HUES6 (cell line): ENCODE results near the gene GCC1.

Source experiments
- H3K27ac ChIP-seq: 2 replicates; pipeline ENCODE4 v1.7.0; 2013; ENCODE audit warnings: low read depth, mild to moderate bottlenecking, low read length, inconsistent platforms
- H3K27me3 ChIP-seq: 2 replicates; pipeline ENCODE4 v1.6.1; 2013; ENCODE audit warnings: low read length; ENCODE audit not compliant: control insufficient read depth, insufficient read depth
- H3K36me3 ChIP-seq: 2 replicates; pipeline ENCODE4 v1.6.1; 2013; ENCODE audit warnings: low read length; ENCODE audit not compliant: control insufficient read depth, insufficient read depth
- H3K4me1 ChIP-seq: 2 replicates; pipeline ENCODE4 v1.6.1; 2013; ENCODE audit warnings: low read length; ENCODE audit not compliant: control insufficient read depth, insufficient read depth
- H3K4me3 ChIP-seq: 2 replicates; pipeline ENCODE4 v1.5.1; 2013; ENCODE audit warnings: low read depth, low read length
- H3K9ac ChIP-seq: one replicate; pipeline ENCODE4 v1.6.1; 2013; ENCODE audit warnings: mild to moderate bottlenecking, low read length
- H3K9me3 ChIP-seq: 2 replicates; pipeline ENCODE4 v1.6.1; 2013; ENCODE audit warnings: low read depth, low read length; ENCODE audit not compliant: control insufficient read depth, insufficient read depth

The GCC1 gene

GRCh38 chr7:127585044-127585953 is at the start of gene GCC1:
TSS of gene GCC1 (minus strand) at chr7:127585596. CDS start at chr7:127585182, 414 bp downstream.
- Histone ChIP-seq H3K27ac (0 out of 2 replicates have a peak within 1 kb of the TSS, but pooled peaks have one; percentile 42), H3K9me3 (no peaks in the 10 kb centered on the region), H3K4me1 (peaks cover 13% of the 10 kb centered on the region), H3K27me3 (peaks cover 22% of the 10 kb centered on the region), H3K9ac (peak within 1 kb of the TSS; percentile 80), H3K4me3 (peak within 1 kb of the TSS; percentile 88), H3K36me3 (peaks cover 26% of the 10 kb centered on the region)

DNA sequence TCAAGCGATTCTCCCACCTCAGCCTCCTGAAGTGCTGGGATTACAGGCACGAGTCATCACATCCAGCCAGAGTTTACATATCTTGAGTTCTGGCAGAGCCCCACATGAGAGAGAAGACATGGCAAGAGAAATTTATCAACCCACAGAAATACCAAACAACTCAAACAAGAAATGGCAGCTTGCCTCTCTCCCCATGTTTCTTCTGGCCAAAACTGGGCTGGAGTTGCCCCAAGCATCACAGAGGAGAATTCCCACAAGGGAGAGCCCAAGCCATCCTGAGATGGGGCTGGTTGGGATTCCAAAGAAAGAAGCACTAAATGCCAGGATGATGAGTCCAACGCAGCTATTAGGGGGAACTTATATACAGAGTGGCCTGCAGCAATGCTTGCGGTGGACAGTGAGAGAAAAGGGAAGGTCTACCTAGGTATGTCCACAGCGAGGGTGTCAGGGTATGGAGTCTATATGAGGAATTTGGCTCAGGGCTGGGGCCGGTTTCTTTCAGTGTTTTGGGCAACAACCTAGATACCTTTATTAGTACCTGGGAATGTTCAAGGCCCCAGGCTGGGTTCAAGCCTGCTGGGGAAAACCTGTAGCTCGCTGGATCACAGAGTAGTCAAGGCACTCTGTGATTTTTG is 47.0 kb upstream of the GCC1 start:
- Histone ChIP-seq H3K36me3 (no peaks in the 10 kb centered on the region), H3K4me1 (peaks cover 5% of the 10 kb centered on the region; the same call in 1 of the 2 replicates), H3K9ac (no peak overlapping the region), H3K27ac (no peak overlapping the region), H3K4me3 (no peak overlapping the region), H3K27me3 (no peaks in the 10 kb centered on the region; the same call in 1 of the 2 replicates), H3K9me3 (no peaks in the 10 kb centered on the region)

GRCh38 chr7:127629268-127629854 is 44.0 kb upstream of the GCC1 start:
- no peaks in the 10 kb centered on the region; the same call in 1 of the 2 replicates for H3K27me3 ChIP-seq
- H3K9ac ChIP-seq, result no peak overlapping the region
- no peak overlapping the region for H3K27ac ChIP-seq
- no peaks in the 10 kb centered on the region for H3K36me3 ChIP-seq
- H3K9me3 ChIP-seq, result no peaks in the 10 kb centered on the region
- no peak overlapping the region for H3K4me3 ChIP-seq
- 0 out of 2 replicates have a peak, but pooled peaks cover 5% of the 10 kb centered on the region for H3K4me1 ChIP-seq

DNA sequence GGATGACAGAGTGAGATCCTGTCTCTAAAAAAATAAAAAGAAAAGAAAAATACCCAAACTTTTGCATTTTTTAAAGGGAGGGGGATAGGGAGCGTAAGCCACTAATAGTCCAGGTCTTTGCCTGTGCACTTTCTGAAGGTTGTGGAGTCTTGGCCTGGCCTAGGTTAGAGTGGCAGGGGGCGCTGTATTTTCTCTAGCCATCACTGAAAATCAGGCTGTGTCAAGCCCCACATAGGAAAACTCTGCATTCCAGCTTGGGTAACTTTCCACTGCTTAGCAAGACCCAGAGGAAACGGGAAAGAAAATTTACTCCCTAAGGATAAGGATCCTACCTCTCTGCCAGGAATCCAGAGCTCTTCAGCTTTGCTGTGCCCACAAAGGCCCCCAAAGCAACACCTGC is 43.0 kb upstream of the GCC1 start:
- no peaks in the 10 kb centered on the region for H3K9me3 ChIP-seq
- H3K27me3 ChIP-seq, result no peaks in the 10 kb centered on the region
- H3K9ac ChIP-seq, result no peak overlapping the region
- H3K4me1 ChIP-seq, result 0 out of 2 replicates have a peak, but pooled peaks cover 5% of the 10 kb centered on the region
- no peak overlapping the region for H3K4me3 ChIP-seq
- no peaks in the 10 kb centered on the region for H3K36me3 ChIP-seq
- no peak overlapping the region for H3K27ac ChIP-seq

GRCh38 chr7:127625331-127625730 is 39.9 kb upstream of the GCC1 start:
- no peaks in the 10 kb centered on the region for H3K36me3 ChIP-seq
- no peak overlapping the region for H3K4me3 ChIP-seq
- 0 out of 2 replicates have a peak, but pooled peaks cover 5% of the 10 kb centered on the region for H3K4me1 ChIP-seq
- H3K27ac ChIP-seq, result no peak overlapping the region
- no peak overlapping the region for H3K9ac ChIP-seq
- H3K27me3 ChIP-seq, result peaks cover 8% of the 10 kb centered on the region
- H3K9me3 ChIP-seq, result no peaks in the 10 kb centered on the region

GRCh38 chr7:127620406-127621233 is 35.2 kb upstream of the GCC1 start:
- no peaks in the 10 kb centered on the region for H3K36me3 ChIP-seq
- peak overlapping the region; percentile 3 for H3K9ac ChIP-seq
- H3K9me3 ChIP-seq, result no peaks in the 10 kb centered on the region
- H3K27ac ChIP-seq, result no peak overlapping the region
- H3K4me1 ChIP-seq, result peaks cover under 1% of the 10 kb centered on the region; the same call in 1 of the 2 replicates
- peak overlapping the region; percentile 62 for H3K4me3 ChIP-seq
- H3K27me3 ChIP-seq, result peaks cover 55% of the 10 kb centered on the region

- peaks cover 4% of the 10 kb centered on the region; the same call in 1 of the 2 replicates for H3K4me1 ChIP-seq
- peak overlapping the region; percentile 62 for H3K4me3 ChIP-seq
- no peaks in the 10 kb centered on the region for H3K9me3 ChIP-seq
- no peaks in the 10 kb centered on the region for H3K36me3 ChIP-seq
- H3K27ac ChIP-seq, result no peak overlapping the region
- H3K9ac ChIP-seq, result no peak overlapping the region
- H3K27me3 ChIP-seq, result peaks cover 63% of the 10 kb centered on the region
Observed at GRCh38 chr7:127619681-127620405, 34.4 kb upstream of the GCC1 start.

DNA sequence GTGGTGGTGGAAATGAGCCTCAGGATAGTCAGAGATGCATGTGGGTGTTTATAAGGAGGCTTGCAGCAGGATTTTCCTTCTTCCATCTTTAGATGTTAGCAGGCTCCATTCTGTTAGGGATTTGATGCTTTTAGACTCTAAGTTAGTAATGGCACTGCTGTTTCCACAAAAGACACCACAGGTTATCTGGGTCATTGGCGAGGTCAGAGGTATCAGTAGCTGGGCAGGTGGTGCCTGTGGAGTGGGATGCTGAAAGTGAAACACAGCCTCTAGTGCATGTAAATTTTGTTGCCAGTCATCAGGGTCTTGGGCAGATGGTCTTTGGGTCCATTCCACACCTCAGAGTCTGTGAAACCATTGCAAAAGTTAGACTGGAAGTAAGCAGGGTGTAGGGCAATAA is 33.4 kb upstream of the GCC1 start:
- peaks cover 4% of the 10 kb centered on the region; the same call in 1 of the 2 replicates for H3K4me1 ChIP-seq
- no peak overlapping the region for H3K27ac ChIP-seq
- no peak overlapping the region for H3K9ac ChIP-seq
- H3K4me3 ChIP-seq, result no peak overlapping the region
- peaks cover 73% of the 10 kb centered on the region for H3K27me3 ChIP-seq
- H3K9me3 ChIP-seq, result no peaks in the 10 kb centered on the region
- H3K36me3 ChIP-seq, result no peaks in the 10 kb centered on the region

DNA sequence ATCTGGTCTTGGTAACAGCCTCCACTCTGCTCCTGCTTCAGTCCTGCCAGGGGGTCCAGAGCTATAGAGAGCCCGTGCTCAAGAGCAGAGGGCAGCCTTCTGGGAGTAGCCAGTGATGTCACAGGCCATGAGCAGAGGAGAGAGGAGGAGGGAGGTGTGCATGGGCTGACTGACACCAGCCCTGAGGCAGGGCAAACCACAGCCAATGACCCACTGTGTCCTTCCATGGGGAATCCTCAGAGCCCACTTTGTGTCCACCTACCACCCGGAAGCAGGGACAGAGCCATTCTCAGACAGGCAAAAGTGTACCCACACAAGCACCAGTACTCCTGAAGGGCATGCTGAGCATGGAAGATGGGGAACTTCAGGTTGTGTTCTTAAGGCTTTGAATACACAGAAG is 32.6 kb upstream of the GCC1 start, which contains the start of gene PAX4:
Gene PAX4, minus strand, starts transcription at position 101 of the 400 bp plus-strand sequence. CDS start 2,214 bp downstream, outside the sequence.
- Histone ChIP-seq H3K27ac (no peak within 1 kb of the TSS), H3K36me3 (no peaks in the 10 kb centered on the region), H3K4me3 (no peak within 1 kb of the TSS), H3K9ac (no peak within 1 kb of the TSS), H3K9me3 (no peaks in the 10 kb centered on the region), H3K27me3 (peaks cover 80% of the 10 kb centered on the region), H3K4me1 (peaks cover 4% of the 10 kb centered on the region; the same call in 1 of the 2 replicates)

DNA sequence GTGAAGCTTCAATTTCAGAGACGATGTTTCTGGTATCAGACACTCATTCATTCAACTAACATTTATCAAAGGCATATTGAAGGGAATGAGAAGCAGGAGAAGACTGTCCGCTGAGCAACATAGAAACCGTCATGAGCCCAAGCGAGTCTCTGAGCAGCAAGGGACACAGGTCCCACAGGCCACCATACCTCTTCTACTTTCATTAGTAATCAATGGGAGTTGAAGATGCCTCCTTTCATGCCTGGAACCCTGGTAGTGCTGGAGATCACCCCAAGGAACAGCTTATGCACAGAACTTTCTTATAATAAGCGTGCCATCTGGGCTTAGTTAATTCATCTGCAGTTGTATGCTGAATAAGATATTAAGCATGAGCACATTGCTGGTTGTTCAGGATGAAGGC is 31.3 kb upstream of the GCC1 start:
- Histone ChIP-seq H3K27ac (no peak overlapping the region), H3K4me1 (peaks cover 4% of the 10 kb centered on the region; the same call in 1 of the 2 replicates), H3K4me3 (no peak overlapping the region), H3K9ac (no peak overlapping the region), H3K36me3 (no peaks in the 10 kb centered on the region), H3K27me3 (peaks cover 83% of the 10 kb centered on the region), H3K9me3 (no peaks in the 10 kb centered on the region)
